Measurements from ENCODE around the gene GNA12.
"Not testable (repeated sequence)": the region's sequence is repeated elsewhere in the genome, so short reads cannot be mapped to it uniquely, and the experiment has no call there.

Gene GNA12

GRCh38 chr7:2724453-2725177 is 119.5 kb downstream of the GNA12 start:
- DNase-seq (ENCODE audit: low read depth): no peak
- H3K4me3 ChIP-seq (ENCODE audit: low read depth, low read length): no peak overlapping the region

- not testable (repeated sequence) for DNase-seq (ENCODE audit: low read depth); H3K4me3 ChIP-seq (ENCODE audit: low read depth, low read length)
These were observed 120.1 kb downstream of the GNA12 start for GRCh38 chr7:2724036-2724435.

GRCh38 chr7:2723138-2723850 is 120.8 kb downstream of the GNA12 start:
- no peak for DNase-seq (ENCODE audit: low read depth)
- H3K4me3 ChIP-seq (ENCODE audit: low read depth, low read length): no peak overlapping the region

GRCh38 chr7:2722591-2722990 is 121.5 kb downstream of the GNA12 start:
- no peak overlapping the region for H3K4me3 ChIP-seq (ENCODE audit: low read depth, low read length)
- DNase-seq (ENCODE audit: low read depth): no peak

- no peak for DNase-seq (ENCODE audit: low read depth)
These were observed 122.3 kb downstream of the GNA12 start for GRCh38 chr7:2721842-2722241.

GRCh38 chr7:2720024-2720423 is 124.1 kb downstream of the GNA12 start:
- H3K4me3 ChIP-seq (ENCODE audit: low read depth, low read length): no peak overlapping the region
- no peak for DNase-seq (ENCODE audit: low read depth)

More at GRCh38 chr7:2721842-2722241, 122.3 kb downstream of the GNA12 start:
- H3K4me3 ChIP-seq (ENCODE audit: low read depth, low read length): no peak overlapping the region

- no peak for DNase-seq (ENCODE audit: low read depth)
- no peak overlapping the region for H3K4me3 ChIP-seq (ENCODE audit: low read depth, low read length)
These were observed 125.1 kb downstream of the GNA12 start for GRCh38 chr7:2719007-2719406.

- DNase-seq (ENCODE audit: low read depth): no peak
- no peak overlapping the region for H3K4me3 ChIP-seq (ENCODE audit: low read depth, low read length)
These were observed 125.7 kb downstream of the GNA12 start for GRCh38 chr7:2718296-2718965.

GRCh38 chr7:2717293-2718261 is 126.5 kb downstream of the GNA12 start:
- no peak for DNase-seq (ENCODE audit: low read depth)
- H3K4me3 ChIP-seq (ENCODE audit: low read depth, low read length): no peak overlapping the region

GRCh38 chr7:2716906-2717292 is 127.2 kb downstream of the GNA12 start:
- DNase-seq (ENCODE audit: low read depth): no peak

GRCh38 chr7:2716488-2716887 is 127.6 kb downstream of the GNA12 start:
- DNase-seq (ENCODE audit: low read depth): no peak
- H3K4me3 ChIP-seq (ENCODE audit: low read depth, low read length): no peak overlapping the region

More at GRCh38 chr7:2716906-2717292, 127.2 kb downstream of the GNA12 start:
- no peak overlapping the region for H3K4me3 ChIP-seq (ENCODE audit: low read depth, low read length)

GRCh38 chr7:2715341-2716231 is 128.5 kb downstream of the GNA12 start:
- H3K4me3 ChIP-seq (ENCODE audit: low read depth, low read length): no peak overlapping the region
- DNase-seq (ENCODE audit: low read depth): no peak

- H3K4me3 ChIP-seq (ENCODE audit: low read depth, low read length): no peak overlapping the region
These were observed 129.5 kb downstream of the GNA12 start for GRCh38 chr7:2714636-2715035.

GRCh38 chr7:2713978-2714377 is 130.1 kb downstream of the GNA12 start:
- DNase-seq (ENCODE audit: low read depth): no peak
- H3K4me3 ChIP-seq (ENCODE audit: low read depth, low read length): no peak overlapping the region

More at GRCh38 chr7:2714636-2715035, 129.5 kb downstream of the GNA12 start:
- DNase-seq (ENCODE audit: low read depth): no peak

GRCh38 chr7:2713370-2713769 is 130.7 kb downstream of the GNA12 start:
- DNase-seq (ENCODE audit: low read depth): no peak
- H3K4me3 ChIP-seq (ENCODE audit: low read depth, low read length): no peak overlapping the region

- DNase-seq (ENCODE audit: low read depth): no peak
- no peak overlapping the region for H3K4me3 ChIP-seq (ENCODE audit: low read depth, low read length)
These were observed 132.0 kb downstream of the GNA12 start for GRCh38 chr7:2711895-2712675.

GRCh38 chr7:2710901-2711551 is 133.1 kb downstream of the GNA12 start:
- DNase-seq (ENCODE audit: low read depth): no peak
- no peak overlapping the region for H3K4me3 ChIP-seq (ENCODE audit: low read depth, low read length)

Measured in skeletal muscle cell (primary cell).